Stimulated activated naive B cell treated with anti-CD40 and anti-IgM and Interleukin-4, amounts not matched to agents 10 μg/mL and 1 μg/mL and 100 μg/mL, for 72 hours (primary cell): Measurements from ENCODE around the gene NFASC.

ENCODE experiments used
- ATAC-seq, 2 donors: fragments of 150-1000 bp; cut with Tn5 transposase; replicated peaks; 2 replicates each; pipeline ENCODE4 v1.10.0; 2021; ENCODE audit warnings: moderate library complexity in 1 of 2
- DNase-seq: peaks from one replicate; pipeline ENCODE4 v3.0.0; 2021
- H3K27ac Mint-ChIP-seq: one replicate; pipeline ENCODE4 v1.8.0; 2022; ENCODE audit warnings: mild to moderate bottlenecking, mixed read lengths
- H3K27me3 Mint-ChIP-seq, 2 donors: one replicate each; pipeline ENCODE4 v1.8.0; 2022; ENCODE audit warnings: mixed read lengths in 2 of 2
- H3K36me3 Mint-ChIP-seq, 2 donors: one replicate each; pipeline ENCODE4 v1.8.0; 2022; ENCODE audit warnings: mixed read lengths in 2 of 2, mild to moderate bottlenecking in 1 of 2
- H3K4me1 Mint-ChIP-seq, 2 donors: one replicate each; pipeline ENCODE4 v1.8.0; 2022; ENCODE audit warnings: mixed read lengths in 2 of 2, mild to moderate bottlenecking in 1 of 2
- H3K4me3 Mint-ChIP-seq, 2 donors: one replicate each; pipeline ENCODE4 v1.8.0; 2022; ENCODE audit warnings: mild to moderate bottlenecking in 2 of 2, mixed read lengths in 2 of 2, moderate library complexity in 1 of 2
- H3K9me3 Mint-ChIP-seq, 2 donors: one replicate each; pipeline ENCODE4 v1.8.0; 2022; ENCODE audit warnings: mixed read lengths in 2 of 2, mild to moderate bottlenecking in 1 of 2

The NFASC gene

GRCh38 chr1:204959374-204959773, 88.7 kb downstream of the NFASC start:
- no peak for ATAC-seq
- H3K9me3 Mint-ChIP-seq = no peaks in the 10 kb centered on the region
- no peak overlapping the region for H3K4me3 Mint-ChIP-seq
- no peaks in the 10 kb centered on the region for H3K36me3 Mint-ChIP-seq
- no peak overlapping the region for H3K27ac Mint-ChIP-seq
- peaks cover 25 to 34% of the 10 kb centered on the region in 2 donors for H3K4me1 Mint-ChIP-seq
- peaks cover 33 to 40% of the 10 kb centered on the region in 2 donors for H3K27me3 Mint-ChIP-seq
- no peak for DNase-seq

- H3K4me3 Mint-ChIP-seq = no peak overlapping the region
- DNase-seq = no peak
- H3K9me3 Mint-ChIP-seq = no peaks in the 10 kb centered on the region
- no peak for ATAC-seq
- H3K27ac Mint-ChIP-seq = no peak overlapping the region
- no peaks in the 10 kb centered on the region for H3K36me3 Mint-ChIP-seq
- H3K4me1 Mint-ChIP-seq = peaks cover 25 to 34% of the 10 kb centered on the region in 2 donors
- H3K27me3 Mint-ChIP-seq = peaks cover 29 to 35% of the 10 kb centered on the region in 2 donors
These were observed 89.2 kb downstream of the NFASC start for GRCh38 chr1:204959836-204960235.

DNA sequence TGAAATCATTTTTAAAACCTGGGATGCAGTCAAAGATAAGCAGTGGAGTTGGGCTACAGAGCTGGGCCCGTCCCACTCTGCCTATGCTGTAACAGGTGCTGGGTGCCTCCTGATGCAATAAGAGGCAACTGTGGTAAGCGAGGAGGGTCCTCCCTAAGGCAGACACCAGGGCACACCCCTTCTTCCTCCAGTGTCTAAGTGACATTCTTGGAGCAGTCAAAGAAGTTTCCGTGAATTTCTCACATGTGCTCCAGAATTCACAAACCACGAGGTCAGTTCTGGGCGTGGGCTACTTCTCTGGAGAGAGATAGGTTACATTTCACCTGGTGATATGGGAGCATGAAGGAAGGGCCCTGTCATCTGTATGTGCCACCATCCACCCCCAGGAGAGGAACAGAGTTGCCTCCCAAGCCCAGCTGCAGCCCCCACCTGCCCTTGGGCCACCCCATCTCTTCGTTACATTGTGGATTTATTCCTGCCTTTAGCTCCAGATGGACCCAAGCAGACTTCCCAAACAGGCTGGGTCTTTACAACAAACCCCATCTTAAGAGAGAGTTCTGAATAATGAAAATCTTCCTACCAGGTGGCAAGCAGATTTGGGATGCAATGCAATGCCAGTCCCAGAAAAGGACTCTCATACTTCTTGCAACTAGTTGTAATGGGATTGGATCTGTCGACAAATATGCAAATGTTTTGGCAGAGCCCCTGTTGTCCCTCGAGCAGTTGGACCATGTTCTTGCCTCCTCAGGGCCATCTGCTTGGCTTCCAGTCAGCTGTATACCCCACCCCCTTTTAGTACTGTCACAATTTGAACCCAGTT, 89.9 kb downstream of the NFASC start:
- no peaks in the 10 kb centered on the region for H3K36me3 Mint-ChIP-seq
- ATAC-seq = no peak

GRCh38 chr1:204961765-204962419, 91.2 kb downstream of the NFASC start:
- no peak overlapping the region for H3K4me3 Mint-ChIP-seq
- H3K36me3 Mint-ChIP-seq = no peaks in the 10 kb centered on the region
- peaks cover 27 to 34% of the 10 kb centered on the region in 2 donors for H3K4me1 Mint-ChIP-seq
- peak in 1 of 2 donors; percentile 5 for ATAC-seq
- peaks cover 26 to 32% of the 10 kb centered on the region in 2 donors for H3K27me3 Mint-ChIP-seq
- no peaks in the 10 kb centered on the region for H3K9me3 Mint-ChIP-seq
- H3K27ac Mint-ChIP-seq = no peak overlapping the region
- DNase-seq = no peak

More for the DNA sequence above, 89.9 kb downstream of the NFASC start:
- peaks cover 30 to 35% of the 10 kb centered on the region in 2 donors for H3K27me3 Mint-ChIP-seq
- H3K9me3 Mint-ChIP-seq = no peaks in the 10 kb centered on the region
- no peak overlapping the region for H3K27ac Mint-ChIP-seq
- H3K4me1 Mint-ChIP-seq = peaks cover 27 to 34% of the 10 kb centered on the region in 2 donors
- no peak overlapping the region for H3K4me3 Mint-ChIP-seq
- no peak for DNase-seq

DNA sequence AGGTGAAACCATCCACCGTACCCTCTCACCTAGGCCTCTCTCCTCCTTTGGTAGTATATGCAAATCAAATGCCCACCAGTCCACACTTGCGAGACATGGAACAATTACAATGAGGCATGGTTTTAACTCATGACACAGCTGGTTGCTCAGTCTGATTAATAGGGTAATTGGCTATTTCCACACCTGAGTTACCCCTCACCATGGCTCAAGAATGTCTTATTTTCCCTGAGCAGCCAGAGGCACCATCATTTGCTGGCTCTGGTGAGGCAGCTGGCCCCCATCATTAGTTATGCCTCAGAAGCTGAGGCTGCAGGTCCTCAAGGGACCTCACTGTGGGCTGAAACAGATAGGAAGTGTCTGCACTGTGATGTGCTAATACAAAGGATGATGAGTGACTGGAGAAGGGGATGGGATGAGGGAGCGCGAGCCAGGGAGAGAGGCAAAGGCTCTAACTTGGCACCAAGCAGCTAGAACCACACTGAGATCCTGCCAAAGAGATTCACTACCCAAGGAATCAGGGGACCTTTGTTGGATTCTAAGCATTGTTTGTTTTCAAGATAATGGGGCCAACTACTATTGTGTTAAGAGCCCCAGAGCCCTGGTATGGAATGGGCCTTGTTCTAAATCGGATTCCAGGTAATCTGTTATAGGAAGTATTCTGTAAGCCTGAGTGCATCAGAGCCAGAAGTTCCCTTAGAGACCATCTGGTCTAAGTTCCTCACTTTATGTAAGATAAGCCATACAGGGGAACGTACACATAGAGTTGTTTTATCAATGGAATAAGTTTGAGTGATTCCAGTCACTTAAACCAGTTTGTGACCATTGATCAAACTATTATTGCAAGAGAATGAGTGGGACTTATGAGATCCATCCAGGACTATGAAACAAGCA, 92.3 kb downstream of the NFASC start:
- H3K36me3 Mint-ChIP-seq = no peaks in the 10 kb centered on the region
- no peaks in the 10 kb centered on the region for H3K9me3 Mint-ChIP-seq
- DNase-seq = peak; percentile 53
- H3K27ac Mint-ChIP-seq = peak overlapping the region; percentile 20
- no peak overlapping the region for H3K4me3 Mint-ChIP-seq
- peak; percentile 88 to 92 for ATAC-seq
- H3K27me3 Mint-ChIP-seq = peaks cover 28 to 32% of the 10 kb centered on the region in 2 donors
- peaks cover 27 to 34% of the 10 kb centered on the region in 2 donors for H3K4me1 Mint-ChIP-seq

DNA sequence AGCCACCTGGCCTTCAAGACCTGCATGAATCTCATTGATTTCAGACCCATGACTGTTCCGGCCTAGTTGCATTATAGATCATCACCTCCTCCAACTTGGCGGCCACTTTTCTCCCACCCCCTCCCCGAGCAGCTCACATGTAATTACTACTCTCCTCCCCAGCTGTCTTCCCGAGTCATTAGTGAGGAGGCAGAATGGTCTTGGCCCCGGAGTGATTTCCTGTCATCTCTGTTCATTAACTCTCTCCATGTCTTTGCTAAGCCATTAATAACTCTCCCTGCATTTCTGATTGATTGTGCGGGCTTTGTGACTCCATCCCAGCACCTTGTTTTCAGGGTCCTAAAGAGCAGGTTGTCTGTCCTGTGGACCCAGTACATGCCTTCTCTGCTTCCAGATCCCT, 96.8 kb downstream of the NFASC start:
- H3K27me3 Mint-ChIP-seq = peaks cover 36 to 56% of the 10 kb centered on the region in 2 donors
- no peak for DNase-seq

GRCh38 chr1:204968135-204968534, 97.5 kb downstream of the NFASC start:
- Mint-ChIP-seq H3K9me3 (no peaks in the 10 kb centered on the region), H3K27me3 (peaks cover 37 to 56% of the 10 kb centered on the region in 2 donors), H3K4me1 (peaks cover 15 to 24% of the 10 kb centered on the region in 2 donors), H3K36me3 (no peaks in the 10 kb centered on the region), H3K27ac (no peak overlapping the region), H3K4me3 (no peak overlapping the region)
- ATAC-seq (no peak), DNase-seq (no peak)

More for the DNA sequence above, 96.8 kb downstream of the NFASC start:
- Mint-ChIP-seq H3K4me1 (peaks cover 21 to 28% of the 10 kb centered on the region in 2 donors), H3K36me3 (no peaks in the 10 kb centered on the region), H3K27ac (no peak overlapping the region), H3K4me3 (no peak overlapping the region), H3K9me3 (no peaks in the 10 kb centered on the region)
- ATAC-seq = no peak

DNA sequence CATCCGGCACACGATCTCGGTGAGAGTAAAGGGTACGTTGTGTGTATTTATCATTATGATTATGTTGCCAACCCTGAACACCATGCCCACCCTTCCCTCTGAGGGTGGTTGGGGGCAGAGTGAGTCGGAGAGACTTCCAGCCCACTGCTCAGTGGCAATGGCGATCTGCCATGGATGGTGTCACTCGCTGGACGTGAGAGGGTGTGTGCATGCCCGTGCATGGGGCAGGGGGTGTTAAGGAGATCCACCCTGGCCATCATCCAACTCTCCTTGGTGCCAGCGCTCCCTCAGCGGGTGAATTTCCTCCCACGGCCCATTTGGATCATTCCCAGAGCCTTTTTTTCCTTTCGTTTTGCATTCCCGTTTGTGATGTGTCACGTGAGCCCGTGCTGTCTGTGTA, 98.3 kb downstream of the NFASC start:
- Mint-ChIP-seq H3K27me3 (peaks cover 45 to 64% of the 10 kb centered on the region in 2 donors), H3K4me1 (peaks cover 10 to 18% of the 10 kb centered on the region in 2 donors), H3K36me3 (no peaks in the 10 kb centered on the region), H3K9me3 (no peaks in the 10 kb centered on the region), H3K4me3 (no peak overlapping the region), H3K27ac (no peak overlapping the region)
- DNase-seq (no peak), ATAC-seq (no peak)

GRCh38 chr1:204970937-204971336, 100.3 kb downstream of the NFASC start:
- DNase-seq (no peak), ATAC-seq (no peak)
- H3K4me1 Mint-ChIP-seq = peaks cover 11 to 24% of the 10 kb centered on the region in 2 donors
- H3K27ac Mint-ChIP-seq = no peak overlapping the region
- H3K36me3 Mint-ChIP-seq = no peaks in the 10 kb centered on the region
- peaks cover 54 to 65% of the 10 kb centered on the region in 2 donors for H3K27me3 Mint-ChIP-seq
- no peak overlapping the region for H3K4me3 Mint-ChIP-seq
- H3K9me3 Mint-ChIP-seq = no peaks in the 10 kb centered on the region

GRCh38 chr1:204971517-204972336, 101.1 kb downstream of the NFASC start:
- Mint-ChIP-seq H3K36me3 (no peaks in the 10 kb centered on the region), H3K27ac (no peak overlapping the region), H3K27me3 (peaks cover 53 to 61% of the 10 kb centered on the region in 2 donors), H3K9me3 (no peaks in the 10 kb centered on the region), H3K4me1 (peaks cover 14 to 32% of the 10 kb centered on the region in 2 donors), H3K4me3 (no peak overlapping the region)
- ATAC-seq (peak; percentile 50 to 54), DNase-seq (no peak)

- Mint-ChIP-seq H3K27me3 (peaks cover 46 to 60% of the 10 kb centered on the region in 2 donors), H3K9me3 (no peaks in the 10 kb centered on the region), H3K4me3 (no peak overlapping the region), H3K27ac (no peak overlapping the region), H3K4me1 (peaks cover 21 to 39% of the 10 kb centered on the region in 2 donors), H3K36me3 (no peaks in the 10 kb centered on the region)
- ATAC-seq (no peak), DNase-seq (no peak)
These were observed 101.8 kb downstream of the NFASC start for GRCh38 chr1:204972426-204972825.

- Mint-ChIP-seq H3K27ac (no peak overlapping the region), H3K4me1 (peaks cover 27 to 46% of the 10 kb centered on the region in 2 donors), H3K36me3 (no peaks in the 10 kb centered on the region), H3K4me3 (no peak overlapping the region), H3K9me3 (no peaks in the 10 kb centered on the region), H3K27me3 (peaks cover 39 to 60% of the 10 kb centered on the region in 2 donors)
- DNase-seq (no peak), ATAC-seq (no peak)
These were observed 102.8 kb downstream of the NFASC start for GRCh38 chr1:204973449-204973848.

DNA sequence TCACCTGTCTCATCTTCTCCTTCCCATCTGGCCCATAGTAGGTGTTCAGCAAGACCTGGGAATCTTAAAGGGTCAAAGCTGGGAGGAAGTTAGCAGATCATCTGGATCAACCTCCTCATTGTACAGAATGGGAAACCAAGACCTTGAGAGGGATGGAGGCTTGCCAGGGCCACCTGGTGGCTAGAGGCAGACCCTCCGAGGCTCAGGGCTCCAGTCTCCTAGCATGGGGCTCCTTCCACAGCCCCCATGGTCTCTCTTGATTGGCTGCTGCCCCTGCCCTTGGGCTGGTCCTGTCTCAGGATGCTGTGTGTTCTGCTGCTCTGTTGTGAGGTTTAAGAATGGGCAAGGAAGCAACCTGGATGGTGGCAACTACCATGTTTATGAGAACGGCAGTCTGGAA, 103.7 kb downstream of the NFASC start:
- peaks cover 30 to 54% of the 10 kb centered on the region in 2 donors for H3K27me3 Mint-ChIP-seq
- DNase-seq (no peak), ATAC-seq (no peak)
- no peaks in the 10 kb centered on the region for H3K9me3 Mint-ChIP-seq
- no peak overlapping the region for H3K4me3 Mint-ChIP-seq
- no peak overlapping the region for H3K27ac Mint-ChIP-seq
- H3K4me1 Mint-ChIP-seq = peaks cover 27 to 46% of the 10 kb centered on the region in 2 donors
- no peaks in the 10 kb centered on the region for H3K36me3 Mint-ChIP-seq
